ENCODE data around the gene ASMTL. TPM values are rescaled to one million over a fixed set of nuclear protein-coding genes. Genes with fewer than 3 reads are reported as not detected.

Gene ASMTL
- total RNA-seq, 2 donors from 2014 or later = 30.8 to 43.5 TPM

GRCh38 chrX:1360171-1360570 lies 92.5 kb downstream of the ASMTL start:
- Histone ChIP-seq H3K27ac (no peak overlapping the region), H3K9me3 (peaks cover 9% of the 10 kb centered on the region), H3K36me3 (peaks cover 7% of the 10 kb centered on the region), H3K4me3 (no peak overlapping the region), H3K27me3 (replicated peaks; ENCODE audit: insufficient read depth) (no peaks in the 10 kb centered on the region), H3K4me1 (ENCODE audit: control insufficient read depth in 1 of 2, low read depth in 2 of 2) (no peaks in the 10 kb centered on the region)
- DNase-seq (ENCODE audit: low spot score) = no peak
- TF ChIP-seq CTCF (IDR thresholded peaks at IDR 0.05) = no peak
- ATAC-seq (ENCODE audit: insufficient number of reproducible peaks, low FRiP score, low read depth) = no peak

GRCh38 chrX:1359477-1359873 lies 93.2 kb downstream of the ASMTL start:
- no peak overlapping the region for H3K27ac ChIP-seq
- no peak overlapping the region for H3K4me3 ChIP-seq
- TF ChIP-seq CTCF (IDR thresholded peaks at IDR 0.05) = no peak
- no peak for DNase-seq (ENCODE audit: low spot score)
- peaks cover 9% of the 10 kb centered on the region for H3K9me3 ChIP-seq
- H3K27me3 ChIP-seq (replicated peaks; ENCODE audit: insufficient read depth) = no peaks in the 10 kb centered on the region
- peaks cover 7% of the 10 kb centered on the region for H3K36me3 ChIP-seq
- no peaks in the 10 kb centered on the region for H3K4me1 ChIP-seq (ENCODE audit: control insufficient read depth in 1 of 2, low read depth in 2 of 2)
- no peak for ATAC-seq (ENCODE audit: insufficient number of reproducible peaks, low FRiP score, low read depth)

- Histone ChIP-seq H3K36me3 (peaks cover 7% of the 10 kb centered on the region), H3K27me3 (replicated peaks; ENCODE audit: insufficient read depth) (no peaks in the 10 kb centered on the region), H3K9me3 (peaks cover 9% of the 10 kb centered on the region), H3K27ac (no peak overlapping the region), H3K4me3 (no peak overlapping the region), H3K4me1 (ENCODE audit: control insufficient read depth in 1 of 2, low read depth in 2 of 2) (no peaks in the 10 kb centered on the region)
- DNase-seq (ENCODE audit: low spot score) (no peak), ATAC-seq (ENCODE audit: insufficient number of reproducible peaks, low FRiP score, low read depth) (no peak)
- no peak for TF ChIP-seq CTCF (IDR thresholded peaks at IDR 0.05)
These were observed 93.8 kb downstream of the ASMTL start for GRCh38 chrX:1358793-1359476.

- DNase-seq (ENCODE audit: low spot score) (no peak), ATAC-seq (ENCODE audit: insufficient number of reproducible peaks, low FRiP score, low read depth) (no peak)
- H3K27me3 ChIP-seq (replicated peaks; ENCODE audit: insufficient read depth) = no peaks in the 10 kb centered on the region
- H3K9me3 ChIP-seq = peaks cover 9% of the 10 kb centered on the region
- peaks cover 7% of the 10 kb centered on the region for H3K36me3 ChIP-seq
- H3K27ac ChIP-seq = no peak overlapping the region
- no peak overlapping the region for H3K4me3 ChIP-seq
- TF ChIP-seq CTCF (IDR thresholded peaks at IDR 0.05) = no peak
- no peaks in the 10 kb centered on the region for H3K4me1 ChIP-seq (ENCODE audit: control insufficient read depth in 1 of 2, low read depth in 2 of 2)
These were observed 94.7 kb downstream of the ASMTL start for GRCh38 chrX:1357993-1358392.

- no peaks in the 10 kb centered on the region for H3K4me1 ChIP-seq (ENCODE audit: control insufficient read depth in 1 of 2, low read depth in 2 of 2)
- DNase-seq (ENCODE audit: low spot score) (no peak), ATAC-seq (ENCODE audit: insufficient number of reproducible peaks, low FRiP score, low read depth) (no peak)
- peaks cover 9% of the 10 kb centered on the region for H3K9me3 ChIP-seq
- H3K27ac ChIP-seq = no peak overlapping the region
- H3K4me3 ChIP-seq = no peak overlapping the region
- no peaks in the 10 kb centered on the region for H3K27me3 ChIP-seq (replicated peaks; ENCODE audit: insufficient read depth)
- no peak for TF ChIP-seq CTCF (IDR thresholded peaks at IDR 0.05)
- H3K36me3 ChIP-seq = peaks cover 7% of the 10 kb centered on the region
These were observed 97.3 kb downstream of the ASMTL start for GRCh38 chrX:1355131-1356046.

Measured in thoracic aorta (tissue), 2 donors.